H9 (cell line): Measurements from ENCODE around the gene GRK3. TPM values are rescaled to one million over a fixed set of nuclear protein-coding genes. Genes with fewer than 3 reads are reported as not detected.
A peak's percentile ranks its signal among the peaks of the same experiment; 100 is the strongest.

Source experiments
- DNase-seq: peaks from one replicate; pipeline ENCODE4 v3.0.0-alpha.2; 2017
- H2AFZ ChIP-seq: one replicate; pipeline ENCODE4 v1.6.1; 2013; ENCODE audit warnings: mild to moderate bottlenecking, low read length, control low read depth, moderate library complexity
- H2AK5ac ChIP-seq: 2 replicates; pipeline ENCODE4 v1.6.1; 2013; ENCODE audit warnings: low read length, control low read depth, mixed read lengths; ENCODE audit not compliant: insufficient read length
- H2BK120ac ChIP-seq: one replicate; pipeline ENCODE4 v1.6.1; 2013; ENCODE audit warnings: low read depth, mild to moderate bottlenecking, low read length, control low read depth, inconsistent platforms; ENCODE audit not compliant: poor library complexity, severe bottlenecking
- H2BK12ac ChIP-seq: 2 replicates; pipeline ENCODE4 v1.6.1; 2013; ENCODE audit warnings: low read length, control low read depth, mixed read lengths, low read depth; ENCODE audit not compliant: insufficient read length
- H2BK15ac ChIP-seq: 2 replicates; pipeline ENCODE4 v1.6.1; 2013; ENCODE audit warnings: low read depth, low read length, control low read depth
- H2BK20ac ChIP-seq: one replicate; pipeline ENCODE4 v1.6.1; 2013; ENCODE audit warnings: low read depth, mild to moderate bottlenecking, low read length, control low read depth, inconsistent platforms; ENCODE audit not compliant: poor library complexity, severe bottlenecking
- H2BK5ac ChIP-seq: 2 replicates; pipeline ENCODE4 v1.6.1; 2013; ENCODE audit warnings: low read length, control low read depth, mixed read lengths; ENCODE audit not compliant: insufficient read length
- H3K14ac ChIP-seq: 2 replicates; pipeline ENCODE4 v1.6.1; 2013; ENCODE audit warnings: low read length, control low read depth; ENCODE audit not compliant: insufficient read depth
- H3K18ac ChIP-seq: 2 replicates; pipeline ENCODE4 v1.6.1; 2013; ENCODE audit warnings: low read depth, mild to moderate bottlenecking, mixed read lengths, low read length, control low read depth; ENCODE audit not compliant: insufficient read length
- H3K23ac ChIP-seq: 2 replicates; pipeline ENCODE4 v1.6.1; 2013; ENCODE audit warnings: low read length, control low read depth, mixed read lengths, low read depth; ENCODE audit not compliant: insufficient read length
- H3K23me2 ChIP-seq: 2 replicates; pipeline ENCODE4 v1.6.1; 2013; ENCODE audit warnings: low read depth, mild to moderate bottlenecking, mixed read lengths, low read length, control low read depth; ENCODE audit not compliant: insufficient read length, poor library complexity, severe bottlenecking
- H3K27ac ChIP-seq: 2 replicates; pipeline ENCODE4 v1.5.1; 2013; ENCODE audit warnings: low read length, control low read depth, mixed read lengths, low read depth; ENCODE audit not compliant: insufficient read length
- H3K27me3 ChIP-seq: 2 replicates; pipeline ENCODE4 v1.6.1; 2013; ENCODE audit warnings: low read length, control low read depth, inconsistent platforms; ENCODE audit not compliant: insufficient read depth
- H3K4ac ChIP-seq: 2 replicates; pipeline ENCODE4 v1.6.1; 2013; ENCODE audit warnings: low read depth, mild to moderate bottlenecking, control low read depth, inconsistent platforms, low read length, moderate library complexity
- H3K4me1 ChIP-seq: 2 replicates; pipeline ENCODE4 v1.6.1; 2013; ENCODE audit warnings: low read length, control low read depth, inconsistent platforms; ENCODE audit not compliant: insufficient read depth
- H3K4me2 ChIP-seq: 2 replicates; pipeline ENCODE4 v1.6.1; 2013; ENCODE audit warnings: low read length, control low read depth, mixed read lengths; ENCODE audit not compliant: insufficient read length, insufficient read depth
- H3K56ac ChIP-seq: 2 replicates; pipeline ENCODE4 v1.6.1; 2013; ENCODE audit warnings: low read depth, mild to moderate bottlenecking, mixed read lengths, low read length, control low read depth; ENCODE audit not compliant: insufficient read length
- H3K79me1 ChIP-seq: 2 replicates; pipeline ENCODE4 v1.6.1; 2013; ENCODE audit warnings: low read depth, mild to moderate bottlenecking, moderate library complexity, low read length, control low read depth, inconsistent platforms; ENCODE audit not compliant: insufficient read depth, poor library complexity, severe bottlenecking
- H3K79me2 ChIP-seq: 2 replicates; pipeline ENCODE4 v1.6.1; 2013; ENCODE audit warnings: low read length, control low read depth, inconsistent platforms; ENCODE audit not compliant: insufficient read depth
- H3K9ac ChIP-seq: 2 replicates; pipeline ENCODE4 v1.6.1; 2013; ENCODE audit warnings: low read length, control low read depth, mixed read lengths; ENCODE audit not compliant: insufficient read length; ENCODE audit errors: extremely low read depth
- H3K9me3 ChIP-seq: one replicate; pipeline ENCODE4 v1.6.1; 2013; ENCODE audit warnings: low read depth, low read length, inconsistent platforms; ENCODE audit not compliant: control insufficient read depth
- H3T11ph ChIP-seq: one replicate; pipeline ENCODE4 v1.6.1; 2013; ENCODE audit warnings: mild to moderate bottlenecking, low read length, control low read depth, inconsistent platforms
- H4K20me1 ChIP-seq: one replicate; pipeline ENCODE4 v1.6.1; 2013; ENCODE audit not compliant: control insufficient read depth, insufficient read length, insufficient read depth
- H4K5ac ChIP-seq: 2 replicates; pipeline ENCODE4 v1.6.1; 2013; ENCODE audit warnings: low read depth, mild to moderate bottlenecking, mixed read lengths, low read length, control low read depth; ENCODE audit not compliant: insufficient read length
- H4K8ac ChIP-seq: replicated peaks from 2 replicates; pipeline ENCODE4 v1.6.1; 2013; ENCODE audit warnings: low read length, control low read depth, mixed read lengths, low read depth; ENCODE audit not compliant: insufficient read length
- H4K91ac ChIP-seq: 2 replicates; pipeline ENCODE4 v1.6.1; 2013; ENCODE audit warnings: low read depth, mild to moderate bottlenecking, moderate library complexity, mixed read lengths, low read length, control low read depth; ENCODE audit not compliant: insufficient read length
- H3K27ac Mint-ChIP-seq, 3 experiments: 2 replicates in 2 of 3; 3 replicates in 1 of 3; pipeline ENCODE4 v1.8.0; 2020 to 2021; ENCODE audit warnings: mixed read lengths in 3 of 3, mild to moderate bottlenecking in 1 of 3, moderate library complexity in 1 of 3
- H3K27me3 Mint-ChIP-seq: 2 replicates; pipeline ENCODE4 v1.8.0; 2021; ENCODE audit warnings: low read depth, mild to moderate bottlenecking, moderate library complexity, mixed read lengths
- H3K36me3 Mint-ChIP-seq, 3 experiments: 2 replicates in 2 of 3; 3 replicates in 1 of 3; pipeline ENCODE4 v1.8.0; 2020 to 2021; ENCODE audit warnings: low read depth in 3 of 3, mixed read lengths in 3 of 3; ENCODE audit not compliant: insufficient read depth in 1 of 3
- H3K4me1 Mint-ChIP-seq, 2 experiments: 2 replicates each; pipeline ENCODE4 v1.8.0; 2020; ENCODE audit warnings: mixed read lengths in 2 of 2
- H3K4me3 Mint-ChIP-seq, 2 experiments: 2 replicates in 1 of 2; 3 replicates in 1 of 2; pipeline ENCODE4 v1.8.0; 2020 to 2021; ENCODE audit warnings: mild to moderate bottlenecking in 2 of 2, mixed read lengths in 2 of 2, moderate library complexity in 1 of 2
- H3K9me3 Mint-ChIP-seq, 2 experiments: 2 replicates in 1 of 2; 3 replicates in 1 of 2; pipeline ENCODE4 v1.8.0; 2020; ENCODE audit warnings: mild to moderate bottlenecking in 2 of 2, mixed read lengths in 2 of 2, moderate library complexity in 1 of 2
- WGBS: extraction: QIAGEN DNeasy Blood & Tissue Kit; methylation state at CpG from one replicate; pipeline ENCODE4 v1.1.7; 2013; ENCODE audit warnings: missing lambda C conversion rate, low lambda C conversion rate, mixed read lengths; ENCODE audit not compliant: insufficient read length; ENCODE audit errors: extremely low coverage; 5-methylcytosine and 5-hydroxymethylcytosine counted together
- total RNA-seq: library from RNA; stranded (reverse); gene quantifications from 2 replicates; pipeline ENCODE4 v1.2.1, GENCODE V29; 2021
- TF ChIP-seq, protein P1 (sequence below): fragments of 200-600 bp; sonication (generic); conservative IDR thresholded peaks from 3 replicates; pipeline ENCODE4 v1.8.0; 2021; ENCODE audit warnings: antibody characterized with exemption, mild to moderate bottlenecking

The GRK3 gene
- total RNA-seq, 1 experiment from 2014 or later, result 23.9 TPM

DNA sequence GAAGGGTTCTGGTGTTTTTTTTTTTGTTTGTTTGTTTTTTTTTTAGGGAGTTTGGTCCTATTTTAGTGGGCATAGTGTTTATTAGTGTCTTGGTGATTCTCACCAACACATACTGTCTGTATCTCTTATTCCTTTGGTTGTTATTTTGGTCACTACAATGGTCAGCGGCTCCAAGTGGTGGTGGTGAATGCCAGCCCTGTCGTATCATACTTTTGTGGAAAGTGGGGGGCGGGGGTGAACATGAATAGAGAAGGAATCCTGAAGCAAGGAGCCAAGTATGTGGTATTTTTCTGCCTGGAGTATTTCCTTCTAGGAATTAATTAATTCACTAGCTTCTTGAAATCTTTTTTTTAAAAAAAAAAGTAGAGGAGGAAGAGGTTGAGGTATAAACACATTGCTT is 79.6 kb downstream of the GRK3 start:
- H3K27ac Mint-ChIP-seq, result peak overlapping the region in 1 of 3 experiments; percentile 33; a peak in 3 of 7 replicates
- no peak overlapping the region for H3K27ac ChIP-seq

More for the DNA sequence above, 79.6 kb downstream of the GRK3 start:
- no peak overlapping the region for H4K5ac ChIP-seq
- no peak overlapping the region for H4K8ac ChIP-seq
- H3K36me3 Mint-ChIP-seq, result peaks cover 2 to 15% (median 6%) of the 10 kb centered on the region in 3 experiments; a peak in 5 of 7 replicates
- H3K27me3 Mint-ChIP-seq, result no peaks in the 10 kb centered on the region
- H2BK15ac ChIP-seq, result no peak overlapping the region
- no peak overlapping the region for H3K4ac ChIP-seq
- H2AFZ ChIP-seq, result no peak overlapping the region
- H3K23ac ChIP-seq, result no peak overlapping the region
- H4K20me1 ChIP-seq, result no peaks in the 10 kb centered on the region
- H2BK120ac ChIP-seq, result no peak overlapping the region
- no peak overlapping the region for H3K9ac ChIP-seq
- no peak overlapping the region for H2AK5ac ChIP-seq
- no peaks in the 10 kb centered on the region; the same call in 1 of the 2 replicates for H3K4me1 ChIP-seq
- H3K79me2 ChIP-seq, result no peaks in the 10 kb centered on the region
- no peaks in the 10 kb centered on the region for H3K79me1 ChIP-seq
- DNase-seq, result no peak
- TF ChIP-seq, protein P1, sequence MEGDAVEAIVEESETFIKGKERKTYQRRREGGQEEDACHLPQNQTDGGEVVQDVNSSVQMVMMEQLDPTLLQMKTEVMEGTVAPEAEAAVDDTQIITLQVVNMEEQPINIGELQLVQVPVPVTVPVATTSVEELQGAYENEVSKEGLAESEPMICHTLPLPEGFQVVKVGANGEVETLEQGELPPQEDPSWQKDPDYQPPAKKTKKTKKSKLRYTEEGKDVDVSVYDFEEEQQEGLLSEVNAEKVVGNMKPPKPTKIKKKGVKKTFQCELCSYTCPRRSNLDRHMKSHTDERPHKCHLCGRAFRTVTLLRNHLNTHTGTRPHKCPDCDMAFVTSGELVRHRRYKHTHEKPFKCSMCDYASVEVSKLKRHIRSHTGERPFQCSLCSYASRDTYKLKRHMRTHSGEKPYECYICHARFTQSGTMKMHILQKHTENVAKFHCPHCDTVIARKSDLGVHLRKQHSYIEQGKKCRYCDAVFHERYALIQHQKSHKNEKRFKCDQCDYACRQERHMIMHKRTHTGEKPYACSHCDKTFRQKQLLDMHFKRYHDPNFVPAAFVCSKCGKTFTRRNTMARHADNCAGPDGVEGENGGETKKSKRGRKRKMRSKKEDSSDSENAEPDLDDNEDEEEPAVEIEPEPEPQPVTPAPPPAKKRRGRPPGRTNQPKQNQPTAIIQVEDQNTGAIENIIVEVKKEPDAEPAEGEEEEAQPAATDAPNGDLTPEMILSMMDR, result no peak
- H3K4me1 Mint-ChIP-seq, result peaks cover 23% of the 10 kb centered on the region in 2 experiments
- H2BK20ac ChIP-seq, result no peak overlapping the region
- H3K9me3 ChIP-seq, result no peaks in the 10 kb centered on the region
- H2BK5ac ChIP-seq, result no peak overlapping the region
- H3K9me3 Mint-ChIP-seq, result peaks cover 0 to 9% of the 10 kb centered on the region in 2 experiments; a peak in 3 of 5 replicates
- H3K4me2 ChIP-seq, result no peak overlapping the region
- no peaks in the 10 kb centered on the region for H3K27me3 ChIP-seq
- no peak overlapping the region for H4K91ac ChIP-seq
- no peak overlapping the region for H2BK12ac ChIP-seq
- H3T11ph ChIP-seq, result no peak overlapping the region
- no CpG with 5 or more reads among the region's 3 CpGs for WGBS
- H3K18ac ChIP-seq, result no peak overlapping the region
- no peaks in the 10 kb centered on the region for H3K23me2 ChIP-seq
- no peak overlapping the region for H3K56ac ChIP-seq
- no peak overlapping the region for H3K4me3 Mint-ChIP-seq
- H3K14ac ChIP-seq, result no peak overlapping the region
